Measurements from ENCODE around the gene MYL3.
A peak's percentile ranks its signal among the peaks of the same experiment; 100 is the strongest.

The MYL3 gene

DNA sequence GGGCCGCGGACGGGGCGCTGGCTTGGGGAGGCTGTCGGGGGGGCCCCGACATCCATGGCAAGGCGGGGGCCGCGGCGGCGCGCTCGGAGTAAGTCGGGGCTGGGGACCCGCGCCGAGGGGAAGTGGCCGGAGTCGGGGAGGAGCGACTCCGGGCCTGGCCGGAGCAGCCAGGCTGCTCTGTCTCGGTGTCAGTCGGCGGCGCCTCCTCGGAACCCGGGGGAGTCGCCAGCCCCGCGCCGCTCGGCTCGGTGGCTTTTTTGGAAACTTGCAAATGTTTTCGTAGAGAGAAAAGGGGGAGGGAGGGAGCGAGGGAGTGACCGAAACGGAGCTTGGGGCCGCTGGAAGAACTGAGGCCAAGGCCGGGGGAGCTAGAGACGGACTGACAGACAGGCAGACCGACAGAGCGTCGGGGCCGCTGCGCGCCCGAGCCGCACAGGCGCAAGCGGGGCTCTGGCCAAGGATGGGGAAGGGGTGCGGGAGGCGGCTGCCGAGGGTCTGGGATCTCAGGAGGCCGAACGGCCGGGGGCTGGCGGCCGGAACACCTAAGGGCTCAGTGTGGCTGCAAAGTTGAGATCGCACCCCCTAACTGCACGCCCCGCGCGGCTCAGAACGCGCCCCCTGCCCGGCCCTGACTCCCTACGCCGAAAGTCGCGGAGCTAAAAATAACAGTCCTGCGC lies 19.3 kb upstream of the MYL3 start:
- DNase-seq: peak; percentile 46

DNA sequence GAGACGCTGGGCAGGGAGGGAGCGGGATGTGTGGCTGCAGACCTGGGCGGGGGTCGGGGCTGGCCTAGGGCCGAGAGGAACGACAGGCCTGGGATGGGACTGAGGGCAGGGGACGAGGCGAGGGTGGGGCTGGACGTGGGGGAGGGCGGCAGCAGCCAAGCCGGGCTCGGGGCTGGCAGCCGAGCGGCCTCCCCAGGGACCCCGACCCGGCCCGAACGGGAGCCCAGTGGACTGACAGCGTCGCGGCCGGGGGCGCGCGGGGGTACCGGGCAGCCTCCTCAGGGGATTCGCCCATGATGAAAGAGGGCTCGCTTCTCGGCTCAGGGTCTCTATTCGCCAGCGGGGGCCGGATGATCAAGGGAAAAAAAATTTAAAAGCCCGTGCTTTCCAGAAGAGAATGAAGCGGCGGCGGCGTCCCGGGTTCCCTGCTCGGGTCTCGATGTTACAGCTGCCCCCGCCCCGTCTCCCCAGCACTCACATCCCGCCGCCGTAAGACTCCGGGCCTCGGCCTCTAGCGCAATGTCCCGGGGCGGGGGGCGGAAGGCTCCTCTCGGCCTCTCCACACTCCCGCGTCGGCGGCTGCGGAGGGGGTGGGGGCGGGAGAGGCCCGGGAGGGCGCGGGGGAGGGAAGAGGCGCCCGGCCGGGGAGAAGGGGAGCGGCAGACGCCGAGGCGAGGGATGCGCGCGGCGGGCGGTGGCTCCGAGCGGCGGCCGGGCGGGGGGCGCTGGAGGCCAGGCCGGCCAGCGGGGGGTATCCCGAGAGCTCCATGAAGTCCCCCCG lies 18.5 kb upstream of the MYL3 start:
- no peak for DNase-seq

DNA sequence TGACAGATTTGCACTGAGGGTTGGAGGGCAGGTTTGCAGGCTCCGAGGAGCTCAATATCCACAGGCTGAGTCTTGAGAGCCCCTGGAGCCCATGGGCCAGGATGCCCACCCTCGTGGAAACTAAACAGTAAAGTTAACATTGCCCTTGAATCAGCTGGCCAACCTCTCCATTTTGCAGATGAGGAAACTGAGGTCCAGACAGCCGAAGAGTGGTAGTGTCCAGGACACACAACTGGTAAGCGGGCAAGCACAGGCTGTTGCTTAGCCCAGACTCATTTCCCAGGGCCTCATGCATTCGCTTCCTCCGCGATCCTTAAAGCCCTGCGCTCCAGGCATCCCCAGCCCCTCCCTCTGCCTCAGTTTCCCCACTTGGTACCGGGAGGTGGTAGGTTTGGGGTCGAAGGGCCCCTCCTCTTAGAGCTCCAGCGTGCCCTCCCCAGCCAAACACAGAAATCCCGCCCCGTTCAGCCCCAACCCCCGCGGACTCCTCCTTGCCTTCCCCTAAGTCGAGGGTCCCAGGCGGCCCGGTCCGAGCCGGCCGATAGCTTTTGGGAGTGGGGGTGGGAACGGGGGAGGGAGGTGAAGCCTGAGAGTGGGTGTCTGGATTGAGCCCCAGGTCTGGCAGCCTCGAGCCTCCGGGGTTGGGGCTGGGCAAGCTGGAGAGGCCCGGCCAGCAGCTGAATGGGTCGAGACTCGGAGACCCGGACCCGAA lies 17.8 kb upstream of the MYL3 start:
- no peak for DNase-seq

GRCh38 chr3:46878781-46879436 lies 15.7 kb upstream of the MYL3 start:
- DNase-seq: no peak

DNA sequence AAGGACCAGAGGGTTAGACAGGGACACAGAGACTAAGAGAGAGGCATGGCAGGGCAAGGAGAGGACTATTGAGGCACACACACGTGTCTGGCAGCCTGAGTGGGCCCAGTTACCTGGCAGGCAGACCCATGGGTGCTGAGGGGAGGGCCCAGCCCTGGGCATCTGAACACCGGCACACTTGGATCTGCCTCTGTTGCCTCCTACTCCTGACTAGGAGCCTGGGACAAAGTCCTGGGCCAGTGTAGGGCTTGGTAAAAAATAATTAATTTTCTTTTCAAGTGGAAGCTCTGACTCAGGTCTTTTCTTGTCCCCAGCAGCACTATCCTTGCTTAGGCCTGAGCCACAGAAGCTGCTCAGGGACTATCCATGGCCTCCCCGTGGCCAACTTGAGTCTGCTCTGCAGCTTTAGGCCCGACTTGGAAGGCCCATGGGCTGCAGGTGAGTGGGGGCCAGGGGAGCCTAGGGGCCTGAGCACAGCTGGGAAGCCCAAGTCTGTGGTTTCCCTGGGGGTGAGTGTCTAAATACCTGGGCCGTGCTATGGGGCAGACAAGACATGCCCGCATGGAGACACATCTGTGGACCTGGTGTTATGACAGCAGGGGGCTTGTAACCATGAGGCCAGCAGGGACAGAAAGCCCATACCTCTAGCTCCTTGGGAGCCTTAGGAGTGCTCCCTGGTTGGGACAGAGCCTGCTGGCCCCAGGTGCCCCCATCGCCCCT lies 14.3 kb upstream of the MYL3 start, which contains the start of gene PTH1R:
PTH1R (plus strand) TSS at position 316 of the 720 bp plus-strand sequence. CDS start 5,839 bp downstream, outside the sequence.
- DNase-seq: no peak

GRCh38 chr3:46876313-46877300 lies 13.4 kb upstream of the MYL3 start:
- DNase-seq: no peak

DNA sequence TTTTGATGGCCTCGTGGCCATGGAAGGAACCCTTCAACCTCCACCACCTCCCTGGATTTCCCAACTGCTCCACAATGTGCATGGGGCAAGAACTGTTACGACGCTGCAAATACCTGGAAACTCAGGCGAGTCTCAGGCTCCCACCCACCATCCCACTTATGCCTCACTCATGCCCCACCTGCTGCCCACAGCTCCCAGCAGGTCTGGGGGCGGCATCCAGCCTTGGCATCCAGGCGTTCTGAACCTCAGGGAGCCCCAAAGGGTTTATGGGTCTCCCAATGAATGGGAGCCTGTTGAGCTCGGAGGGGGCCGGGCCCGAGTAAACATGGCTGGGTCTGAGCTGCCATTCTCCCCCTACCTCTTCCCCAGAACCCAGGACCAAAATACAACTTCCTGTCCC lies 12.3 kb upstream of the MYL3 start:
- no peak for DNase-seq

DNA sequence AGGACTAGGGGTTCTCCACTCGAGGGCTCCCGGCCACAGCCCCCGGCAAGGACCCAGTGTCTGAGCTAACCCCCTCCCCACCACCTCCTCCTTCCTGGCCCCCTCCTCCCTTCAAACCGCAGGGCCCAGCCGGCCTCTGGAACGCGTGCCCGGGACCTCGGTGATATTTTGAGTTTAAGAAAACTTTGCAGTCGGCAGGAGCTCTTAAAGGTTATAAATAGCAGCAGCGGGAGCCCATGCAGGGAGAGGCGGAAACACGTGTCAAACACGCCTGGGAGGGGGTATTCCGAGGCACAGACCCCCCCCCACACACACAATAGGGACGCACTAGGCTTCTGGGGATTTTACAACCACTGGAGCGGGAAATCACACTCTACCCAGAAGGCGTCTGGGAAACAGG lies 11.2 kb upstream of the MYL3 start:
- DNase-seq: peak; percentile 30

- DNase-seq: no peak
Measured at GRCh38 chr3:46873521-46873920, 10.3 kb upstream of the MYL3 start.

DNA sequence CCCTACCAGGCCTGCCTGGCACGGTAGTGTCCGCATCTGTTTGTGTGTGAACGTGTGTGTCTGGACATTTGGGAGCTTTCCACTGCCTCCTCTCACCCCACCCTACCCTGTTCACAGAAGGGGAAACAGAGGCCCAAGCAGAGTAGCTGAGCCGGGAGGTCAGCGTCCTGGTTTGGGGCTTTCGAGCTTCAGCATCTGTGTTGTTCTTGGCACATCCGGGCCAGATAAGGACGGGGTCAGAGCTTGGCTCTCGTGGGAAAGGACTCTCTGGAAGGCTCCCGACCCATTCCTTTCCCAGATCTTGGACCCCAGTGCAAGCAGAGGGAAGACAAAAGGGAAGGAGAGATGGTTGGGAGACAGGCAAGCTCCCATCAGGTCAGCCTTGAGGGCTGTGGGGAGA lies 8.0 kb upstream of the MYL3 start:
- DNase-seq: no peak

- no peak for DNase-seq
Measured at GRCh38 chr3:46870651-46871050, 7.4 kb upstream of the MYL3 start.

- DNase-seq: no peak
Measured at GRCh38 chr3:46869440-46869839, 6.2 kb upstream of the MYL3 start.

GRCh38 chr3:46868948-46869347 lies 5.7 kb upstream of the MYL3 start:
- DNase-seq: no peak

DNA sequence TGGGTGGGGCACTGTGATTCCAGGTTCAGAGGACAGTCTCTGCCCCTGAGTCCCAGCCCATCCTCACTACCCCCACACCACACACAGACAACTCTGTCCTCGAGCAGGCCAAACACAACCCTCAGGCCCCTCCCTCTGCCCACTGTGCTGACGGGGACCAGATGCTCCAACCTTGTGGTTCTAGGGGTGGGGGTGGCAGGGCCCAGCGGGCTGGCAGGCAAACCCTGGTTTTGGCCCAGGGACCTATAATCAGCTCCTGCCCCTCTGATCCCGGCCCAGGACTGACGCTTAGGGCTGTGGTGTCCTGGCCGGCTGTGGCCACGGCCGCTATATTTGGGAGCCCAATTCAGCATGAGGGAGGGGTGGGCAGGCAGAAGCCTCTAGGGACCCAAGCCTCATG lies 5.0 kb upstream of the MYL3 start:
- DNase-seq: no peak

GRCh38 chr3:46867550-46867898 lies 4.3 kb upstream of the MYL3 start:
- no peak for DNase-seq

GRCh38 chr3:46866720-46867549 lies 3.7 kb upstream of the MYL3 start:
- peak; percentile 76 for DNase-seq

DNA sequence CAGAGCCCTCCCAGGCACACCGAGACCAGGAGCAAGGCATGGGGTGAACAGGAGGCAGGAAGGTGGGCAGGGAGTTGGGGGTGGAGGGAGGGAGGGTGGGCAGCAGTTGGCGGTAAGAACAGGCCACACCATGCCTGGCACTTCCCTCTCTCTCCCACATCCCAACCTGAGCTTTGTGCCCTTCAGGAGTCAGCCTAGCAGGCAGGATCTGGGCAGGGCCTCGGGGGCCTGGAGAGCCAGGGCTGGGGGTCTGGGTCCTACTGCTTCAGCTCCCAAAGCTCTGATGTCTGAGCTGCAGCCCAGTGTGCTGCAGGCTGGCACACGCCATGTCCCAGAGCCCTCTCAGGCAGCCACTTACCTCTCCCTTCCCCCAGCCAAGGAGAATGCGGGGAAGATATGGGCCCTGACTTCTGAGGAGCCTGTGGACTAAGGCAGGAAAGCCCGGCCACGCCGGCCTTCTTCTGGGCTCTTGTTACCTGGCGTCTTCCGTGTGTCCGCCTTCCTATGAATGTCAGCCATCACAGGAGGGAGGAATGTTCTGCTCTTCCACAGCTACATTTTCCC lies 2.9 kb upstream of the MYL3 start:
- DNase-seq: no peak

GRCh38 chr3:46865546-46865945 lies 2.3 kb upstream of the MYL3 start:
- no peak for DNase-seq

GRCh38 chr3:46865031-46865507 lies 1.8 kb upstream of the MYL3 start:
- DNase-seq: no peak
